Neural progenitor cell (in vitro differentiated cells): ENCODE data around the gene TRIM2.

Experiments
- EZH2 ChIP-seq: fragments of 200-600 bp; sonication (generic); IDR thresholded peaks from 2 replicates; pipeline ENCODE4 v1.6.1; 2017; ENCODE audit warnings: antibody characterized with exemption, mild to moderate bottlenecking, moderate library complexity
- EZH2phosphoT487 ChIP-seq: fragments of 200-600 bp; sonication (generic); IDR thresholded peaks from 2 replicates; pipeline ENCODE4 v1.6.1; 2017; ENCODE audit warnings: antibody characterized with exemption
- TF ChIP-seq, protein P1 (sequence below): fragments of 200-600 bp; sonication (generic); IDR thresholded peaks from 2 replicates; pipeline ENCODE4 v1.5.1; 2017; ENCODE audit warnings: antibody characterized with exemption, mild to moderate bottlenecking

DNA sequence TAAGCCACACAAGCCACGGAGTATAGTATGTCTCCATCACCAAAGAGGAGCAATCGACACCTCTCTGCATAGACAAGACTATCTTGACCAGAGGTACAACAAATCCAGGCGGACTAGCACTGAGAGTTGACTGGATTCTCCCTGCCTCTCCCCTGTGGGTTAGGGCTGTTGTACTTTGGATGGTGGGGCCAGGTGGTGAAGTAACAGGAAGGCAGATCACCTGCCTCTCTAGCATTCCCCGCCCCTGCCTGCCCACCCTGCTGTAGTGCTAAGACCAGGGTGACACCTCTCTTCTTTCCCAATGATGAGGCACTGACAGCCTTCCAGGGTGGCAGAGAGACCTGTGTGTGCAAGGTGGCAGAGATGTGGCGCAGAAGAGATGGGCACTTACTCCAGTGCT is 47.5 kb upstream of the TRIM2 start:
- TF ChIP-seq, protein P1, sequence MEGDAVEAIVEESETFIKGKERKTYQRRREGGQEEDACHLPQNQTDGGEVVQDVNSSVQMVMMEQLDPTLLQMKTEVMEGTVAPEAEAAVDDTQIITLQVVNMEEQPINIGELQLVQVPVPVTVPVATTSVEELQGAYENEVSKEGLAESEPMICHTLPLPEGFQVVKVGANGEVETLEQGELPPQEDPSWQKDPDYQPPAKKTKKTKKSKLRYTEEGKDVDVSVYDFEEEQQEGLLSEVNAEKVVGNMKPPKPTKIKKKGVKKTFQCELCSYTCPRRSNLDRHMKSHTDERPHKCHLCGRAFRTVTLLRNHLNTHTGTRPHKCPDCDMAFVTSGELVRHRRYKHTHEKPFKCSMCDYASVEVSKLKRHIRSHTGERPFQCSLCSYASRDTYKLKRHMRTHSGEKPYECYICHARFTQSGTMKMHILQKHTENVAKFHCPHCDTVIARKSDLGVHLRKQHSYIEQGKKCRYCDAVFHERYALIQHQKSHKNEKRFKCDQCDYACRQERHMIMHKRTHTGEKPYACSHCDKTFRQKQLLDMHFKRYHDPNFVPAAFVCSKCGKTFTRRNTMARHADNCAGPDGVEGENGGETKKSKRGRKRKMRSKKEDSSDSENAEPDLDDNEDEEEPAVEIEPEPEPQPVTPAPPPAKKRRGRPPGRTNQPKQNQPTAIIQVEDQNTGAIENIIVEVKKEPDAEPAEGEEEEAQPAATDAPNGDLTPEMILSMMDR: no peak
- TF ChIP-seq EZH2 (no peak), EZH2phosphoT487 (no peak)
